CD14-positive monocyte (primary cell): ENCODE measurements around the gene PAFAH1B2. TPM values are rescaled to one million over a fixed set of nuclear protein-coding genes. Genes with fewer than 3 reads are reported as not detected.

Experiments
- DNase-seq, 3 donors: peaks; one replicate each; pipeline ENCODE4 v3.0.0-alpha.2; 2011 to 2022
- H2AFZ ChIP-seq: 2 replicates; pipeline ENCODE4 v1.6.0; 2012; ENCODE audit warnings: mild to moderate bottlenecking, low read depth, low read length, inconsistent platforms; ENCODE audit not compliant: insufficient read depth, poor library complexity, severe bottlenecking
- H3K27ac ChIP-seq, 2 donors: 1 replicate in 1 of 2; 2 replicates in 1 of 2; pipeline ENCODE4 v1.5.1; 2012 to 2013; ENCODE audit warnings: low read length in 2 of 2, control low read depth in 1 of 2, inconsistent platforms in 1 of 2, low read depth in 1 of 2, mild to moderate bottlenecking in 1 of 2
- H3K27me3 ChIP-seq, 2 donors: one replicate each; pipeline versions ENCODE4 v1.6.0 to v1.6.1; 2011 to 2013; ENCODE audit warnings: low read length in 2 of 2; ENCODE audit not compliant: control insufficient read depth in 2 of 2, insufficient read depth in 2 of 2
- H3K36me3 ChIP-seq, 2 donors: replicated peaks in 1 of 2; 1 replicate in 1 of 2; 2 replicates in 1 of 2; pipeline versions ENCODE4 v1.5.1 to v1.6.1; 2012 to 2013; ENCODE audit warnings: low read length in 2 of 2, control low read depth in 1 of 2, inconsistent platforms in 1 of 2, mild to moderate bottlenecking in 1 of 2; ENCODE audit not compliant: insufficient read depth in 2 of 2, control insufficient read depth in 1 of 2
- H3K4me1 ChIP-seq, 2 donors: 1 replicate in 1 of 2; 2 replicates in 1 of 2; pipeline versions ENCODE4 v1.5.1 to v1.6.1; 2012 to 2013; ENCODE audit warnings: low read length in 2 of 2, control low read depth in 1 of 2, inconsistent platforms in 1 of 2, mild to moderate bottlenecking in 1 of 2, moderate library complexity in 1 of 2; ENCODE audit not compliant: insufficient read depth in 2 of 2, control insufficient read depth in 1 of 2
- H3K4me2 ChIP-seq: replicated peaks from 2 replicates; pipeline ENCODE3; 2012; ENCODE audit warnings: low read length, moderate library complexity, mild to moderate bottlenecking; ENCODE audit not compliant: poor library complexity, severe bottlenecking; ENCODE audit errors: extremely low read depth
- H3K4me3 ChIP-seq, 3 experiments: fragments of 200-600 bp in 1 of 3; sonication (generic) in 1 of 3; replicated peaks in 1 of 3; 1 replicate in 2 of 3; 2 replicates in 1 of 3; pipeline ENCODE4 v1.5.1; 2011 to 2013; ENCODE audit warnings: low read length in 3 of 3, mild to moderate bottlenecking in 3 of 3, control low read depth in 2 of 3, low read depth in 2 of 3, inconsistent platforms in 1 of 3, moderate library complexity in 1 of 3
- H3K79me2 ChIP-seq: 2 replicates; pipeline ENCODE4 v1.6.0; 2012; ENCODE audit warnings: mild to moderate bottlenecking, control low read depth, inconsistent platforms, low read length, moderate library complexity; ENCODE audit not compliant: insufficient read depth
- H3K9ac ChIP-seq: 2 replicates; pipeline ENCODE4 v1.6.0; 2017; ENCODE audit warnings: low read length, mild to moderate bottlenecking; ENCODE audit not compliant: insufficient read depth, poor library complexity, severe bottlenecking
- H3K9me3 ChIP-seq, 2 donors: replicated peaks in 1 of 2; 1 replicate in 1 of 2; 2 replicates in 1 of 2; pipeline versions ENCODE4 v1.5.1 to v1.6.1; 2012 to 2013; ENCODE audit warnings: low read length in 2 of 2, control low read depth in 1 of 2; ENCODE audit not compliant: control insufficient read depth in 1 of 2, insufficient read depth in 1 of 2
- H4K20me1 ChIP-seq: 2 replicates; pipeline ENCODE4 v1.6.0; 2012; ENCODE audit warnings: mild to moderate bottlenecking, low read length, control low read depth, moderate library complexity; ENCODE audit not compliant: insufficient read depth
- H3K27ac Mint-ChIP-seq, 7 donors: one replicate each; pipeline ENCODE4 v1.8.0; 2020; ENCODE audit warnings: mild to moderate bottlenecking in 7 of 7, mixed read lengths in 7 of 7, moderate library complexity in 6 of 7, inconsistent platforms in 2 of 7
- H3K27me3 Mint-ChIP-seq, 3 donors: one replicate each; pipeline ENCODE4 v1.8.0; 2021 to 2022; ENCODE audit warnings: low read depth in 3 of 3, mild to moderate bottlenecking in 3 of 3, mixed read lengths in 3 of 3, moderate library complexity in 3 of 3, inconsistent platforms in 1 of 3
- H3K36me3 Mint-ChIP-seq, 2 donors: one replicate each; pipeline ENCODE4 v1.8.0; 2020; ENCODE audit warnings: mixed read lengths in 2 of 2, inconsistent platforms in 1 of 2, mild to moderate bottlenecking in 1 of 2
- H3K4me1 Mint-ChIP-seq: one replicate; pipeline ENCODE4 v1.8.0; 2020; ENCODE audit warnings: mild to moderate bottlenecking, mixed read lengths
- H3K4me3 Mint-ChIP-seq, 2 donors: one replicate each; pipeline ENCODE4 v1.8.0; 2020; ENCODE audit warnings: mild to moderate bottlenecking in 2 of 2, mixed read lengths in 2 of 2, moderate library complexity in 1 of 2
- H3K9me3 Mint-ChIP-seq, 7 donors: one replicate each; pipeline ENCODE4 v1.8.0; 2020 to 2022; ENCODE audit warnings: mixed read lengths in 7 of 7, mild to moderate bottlenecking in 6 of 7, moderate library complexity in 6 of 7, inconsistent platforms in 2 of 7
- CTCF ChIP-seq: fragments of 200-600 bp; IDR thresholded peaks from one replicate; pipeline ENCODE4 v1.8.0; 2022; ENCODE audit warnings: antibody characterized with exemption, mild to moderate bottlenecking
- WGBS: methylation state at CpG from one replicate; pipeline ENCODE4 v1.1.5; 2013; ENCODE audit warnings: missing lambda C conversion rate; ENCODE audit not compliant: insufficient coverage; 5-methylcytosine and 5-hydroxymethylcytosine counted together
- intact Hi-C, 2 donors: fragments of 100-400 bp; cut with micrococcal nuclease; formaldehyde crosslinking; loops; one replicate each; pipeline versions ENCODE4 v1.15.0 to v1.15.1; 2023
- polyA plus RNA-seq, 3 donors: library from polyadenylated mRNA; depleted of rRNA in 1 of 3; unstranded in 2 of 3; stranded (reverse) in 1 of 3; fragments of 300-500 nt in 2 of 3; fragments of >200 nt in 1 of 3; fragmentation: Illumina TruSeq in 2 of 3; gene quantifications; 1 replicate in 2 of 3; 2 replicates in 1 of 3; pipeline ENCODE4 v1.2.3, GENCODE V29; 2012 to 2021

The PAFAH1B2 gene
- polyA plus RNA-seq, 3 donors = 16.9 to 25.1 (median 23.7) TPM

- Histone ChIP-seq H3K36me3 (peaks cover 48 to 56% of the 10 kb centered on the region in 2 donors), H3K4me3 (peak overlapping the region in 2 of 3 experiments; percentile 4 to 69), H3K27ac (peak overlapping the region; percentile 90 to 92), H3K9ac (peak overlapping the region; percentile 60), H3K79me2 (peaks cover 18% of the 10 kb centered on the region), H2AFZ (no peak overlapping the region), H3K27me3 (no peaks in the 10 kb centered on the region), H3K4me1 (peaks cover 60 to 65% of the 10 kb centered on the region in 2 donors), H3K4me2 (peak overlapping the region; percentile 69), H3K9me3 (no peaks in the 10 kb centered on the region), H4K20me1 (no peaks in the 10 kb centered on the region)
- no peaks in the 10 kb centered on the region for H3K9me3 Mint-ChIP-seq
- H3K27me3 Mint-ChIP-seq = peaks cover 0 to 3% (median 2%) of the 10 kb centered on the region in 3 donors
- DNase-seq = no peak
- peak overlapping the region; percentile 17 to 98 (median 92) for H3K27ac Mint-ChIP-seq
- H3K4me1 Mint-ChIP-seq = peaks cover 59% of the 10 kb centered on the region
- H3K36me3 Mint-ChIP-seq = peaks cover 64 to 91% of the 10 kb centered on the region in 2 donors
- 81% methylated on average over 5 of the region's 6 CpGs for WGBS
- intact Hi-C loops = no loop called here
- H3K4me3 Mint-ChIP-seq = peak overlapping the region; percentile 62 to 78
- TF ChIP-seq CTCF = no peak
Measured at GRCh38 chr11:117187007-117187406, 42.9 kb downstream of the PAFAH1B2 start.

GRCh38 chr11:117187428-117187798 lies 43.3 kb downstream of the PAFAH1B2 start:
- Histone ChIP-seq H3K4me1 (peaks cover 60 to 65% of the 10 kb centered on the region in 2 donors), H3K79me2 (peaks cover 18% of the 10 kb centered on the region), H4K20me1 (no peaks in the 10 kb centered on the region), H3K27ac (peak overlapping the region; percentile 90 to 92), H2AFZ (no peak overlapping the region), H3K27me3 (no peaks in the 10 kb centered on the region), H3K4me2 (peak overlapping the region; percentile 69), H3K4me3 (peak overlapping the region in 1 of 3 experiments; percentile 69), H3K9me3 (no peaks in the 10 kb centered on the region), H3K36me3 (peaks cover 48 to 56% of the 10 kb centered on the region in 2 donors), H3K9ac (no peak overlapping the region)
- no peak for DNase-seq
- H3K27me3 Mint-ChIP-seq = peaks cover 0 to 3% (median 2%) of the 10 kb centered on the region in 3 donors
- peaks cover 59% of the 10 kb centered on the region for H3K4me1 Mint-ChIP-seq
- 87% methylated on average over 7 of the region's 13 CpGs for WGBS
- peak overlapping the region; percentile 62 to 78 for H3K4me3 Mint-ChIP-seq
- intact Hi-C loops = no loop called here
- peaks cover 65 to 91% of the 10 kb centered on the region in 2 donors for H3K36me3 Mint-ChIP-seq
- TF ChIP-seq CTCF = no peak
- H3K27ac Mint-ChIP-seq = peak overlapping the region; percentile 21 to 98 (median 92)
- H3K9me3 Mint-ChIP-seq = no peaks in the 10 kb centered on the region
